Keratinocyte (primary cell): ENCODE measurements around the gene ADAMTS4. TPM values are rescaled to one million over a fixed set of nuclear protein-coding genes. Genes with fewer than 3 reads are reported as not detected.

Experiments
- DNase-seq: peaks from one replicate; pipeline ENCODE4 v3.0.0-alpha.2; 2011; ENCODE audit warnings: low read depth, missing footprints, low spot score
- FAIRE-seq: peaks from 2 replicates; lab custom pipeline; 2011; peaks lifted over from hg19 to GRCh38; lab: Jason Lieb, UNC
- H2AFZ ChIP-seq: 2 replicates; pipeline ENCODE4 v1.6.0; 2012; ENCODE audit warnings: low read length, control low read depth, inconsistent platforms; ENCODE audit not compliant: control insufficient read depth
- H3K27ac ChIP-seq: 2 replicates; pipeline ENCODE4 v1.5.1; 2011; ENCODE audit warnings: low read length; ENCODE audit not compliant: control insufficient read depth, insufficient read depth
- H3K27me3 ChIP-seq: 3 replicates; pipeline ENCODE4 v1.6.0; 2011; ENCODE audit warnings: low read length; ENCODE audit not compliant: control insufficient read depth, insufficient read depth; ENCODE audit errors: extremely low read depth
- H3K36me3 ChIP-seq, 2 experiments: 2 replicates in 1 of 2; 3 replicates in 1 of 2; pipeline ENCODE4 v1.5.1; 2011; ENCODE audit warnings: low read length in 2 of 2, mild to moderate bottlenecking in 1 of 2; ENCODE audit not compliant: control insufficient read depth in 2 of 2, insufficient read depth in 2 of 2; ENCODE audit errors: extremely low read depth in 1 of 2
- H3K4me1 ChIP-seq: 3 replicates; pipeline ENCODE4 v1.5.1; 2011; ENCODE audit warnings: low read length; ENCODE audit not compliant: control insufficient read depth, insufficient read depth; ENCODE audit errors: extremely low read depth
- H3K4me2 ChIP-seq: 3 replicates; pipeline ENCODE4 v1.6.0; 2011; ENCODE audit warnings: low read depth, low read length; ENCODE audit not compliant: control insufficient read depth, insufficient read depth; ENCODE audit errors: extremely low read depth
- H3K4me3 ChIP-seq, 3 experiments: fragments of 200-600 bp in 1 of 3; sonication (generic) in 1 of 3; 2 replicates in 2 of 3; 3 replicates in 1 of 3; pipeline ENCODE4 v1.5.1; 2011 to 2016; ENCODE audit warnings: low read length in 3 of 3, mild to moderate bottlenecking in 3 of 3, control low read depth in 2 of 3, inconsistent platforms in 1 of 3, low read depth in 1 of 3, mixed read lengths in 1 of 3, mixed run types in 1 of 3, moderate library complexity in 1 of 3; ENCODE audit not compliant: control insufficient read depth in 2 of 3, insufficient read depth in 2 of 3; ENCODE audit errors: extremely low read depth in 1 of 3
- H3K79me2 ChIP-seq: 2 replicates; pipeline ENCODE4 v1.6.0; 2012; ENCODE audit warnings: low read length; ENCODE audit not compliant: control insufficient read depth, insufficient read depth
- H3K9ac ChIP-seq: 3 replicates; pipeline ENCODE4 v1.6.0; 2011; ENCODE audit warnings: low read length; ENCODE audit not compliant: control insufficient read depth, insufficient read depth; ENCODE audit errors: extremely low read depth
- H3K9me1 ChIP-seq: 3 replicates; pipeline ENCODE4 v1.6.0; 2011; ENCODE audit warnings: low read length; ENCODE audit not compliant: control insufficient read depth, insufficient read depth; ENCODE audit errors: extremely low read depth
- H3K9me3 ChIP-seq: 2 replicates; pipeline ENCODE4 v1.5.1; 2012; ENCODE audit warnings: low read depth, low read length; ENCODE audit not compliant: control insufficient read depth
- H4K20me1 ChIP-seq: 3 replicates; pipeline ENCODE4 v1.6.0; 2011; ENCODE audit warnings: low read length; ENCODE audit not compliant: control insufficient read depth, insufficient read depth; ENCODE audit errors: extremely low read depth
- CTCF ChIP-seq, 3 experiments: IDR thresholded peaks in 1 of 3; conservative IDR thresholded peaks in 1 of 3; optimal IDR thresholded peaks in 1 of 3; 2 replicates in 2 of 3; 3 replicates in 1 of 3; pipeline versions ENCODE3 to v1.5.1; 2011; ENCODE audit warnings: low read length in 3 of 3, mild to moderate bottlenecking in 3 of 3, moderate library complexity in 2 of 3, control low read depth in 1 of 3, inconsistent platforms in 1 of 3; ENCODE audit not compliant: insufficient read depth in 2 of 3; ENCODE audit errors: extremely low read depth in 1 of 3
- EZH2 ChIP-seq: IDR thresholded peaks from one replicate; pipeline ENCODE4 v1.6.1; 2012; ENCODE audit warnings: inconsistent platforms, mild to moderate bottlenecking, low read length, moderate library complexity
- dilution Hi-C: fragments of 300-500 bp; cut with MboI; formaldehyde crosslinking; loops from one replicate; pipeline ENCODE4 v1.7.0; 2020; ENCODE audit warnings: low sequenced_read_pairs; ENCODE audit not compliant: extremely low pct_ligation_motif_present
- polyA plus RNA-seq, 5 experiments: library from polyadenylated mRNA; depleted of rRNA in 3 of 5; stranded (reverse) in 3 of 5; stranded (forward) in 1 of 5; unstranded in 1 of 5; fragments of >200 nt; gene quantifications; 1 replicate in 1 of 5; 2 replicates in 3 of 5; 3 replicates in 1 of 5; pipeline versions ENCODE4 v1.2.1 to v1.2.3, GENCODE V29; 2011 to 2012; ENCODE audit warnings: missing spikeins in 2 of 5, low read depth in 1 of 5, low replicate concordance in 1 of 5

Gene ADAMTS4
- polyA plus RNA-seq, 1 donor (not counting 4 experiments of a cell fraction or from before 2014, with no cell fraction given), result 0.35 TPM

GRCh38 chr1:161177112-161177935, 21.5 kb downstream of the ADAMTS4 start, which contains the start of gene B4GALT3:
Gene B4GALT3 (minus strand): TSS chr1:161177507. CDS start chr1:161176060, 1,447 bp downstream.
- no peak for DNase-seq
- H3K4me1 ChIP-seq, result peaks cover 20% of the 10 kb centered on the region

GRCh38 chr1:161176468-161177111, 22.3 kb downstream of the ADAMTS4 start:
- peak overlapping the region; percentile 92 for H3K27ac ChIP-seq
- dilution Hi-C loops, result no loop called here
- H2AFZ ChIP-seq, result peak overlapping the region; percentile 100

More at GRCh38 chr1:161177112-161177935, 21.5 kb downstream of the ADAMTS4 start, which contains the start of gene B4GALT3:
- Histone ChIP-seq H2AFZ (peak within 1 kb of the TSS; percentile 100), H3K27ac (peak within 1 kb of the TSS; percentile 92), H3K27me3 (no peaks in the 10 kb centered on the region), H3K9ac (peak within 1 kb of the TSS; percentile 95), H3K4me2 (peak within 1 kb of the TSS; percentile 99), H3K9me1 (no peaks in the 10 kb centered on the region), H3K9me3 (no peaks in the 10 kb centered on the region), H3K79me2 (peaks cover 16% of the 10 kb centered on the region), H3K4me3 (peak within 1 kb of the TSS; percentile 87 to 93 (median 93)), H3K36me3 (peaks cover 12 to 19% of the 10 kb centered on the region in 2 experiments), H4K20me1 (no peaks in the 10 kb centered on the region)
- TF ChIP-seq EZH2, result no peak
- TF ChIP-seq CTCF (optimal IDR thresholded peaks at IDR 0.05 in 1 of 3, IDR thresholded peaks at IDR 0.05 in 1 of 3, conservative IDR thresholded peaks at IDR 0.05 in 1 of 3; ENCODE audit: extremely low read depth in 1 of 3, insufficient read depth in 2 of 3, low read length in 3 of 3), result peak in 1 of 3 experiments; percentile 17
- no peak for FAIRE-seq
- dilution Hi-C loops, result no loop called here

More at GRCh38 chr1:161176468-161177111, 22.3 kb downstream of the ADAMTS4 start:
- Histone ChIP-seq H3K4me2 (peak overlapping the region; percentile 99), H3K4me1 (peaks cover 13% of the 10 kb centered on the region), H3K9ac (peak overlapping the region; percentile 95), H3K36me3 (peaks cover 16 to 23% of the 10 kb centered on the region in 2 experiments), H3K4me3 (peak overlapping the region; percentile 87 to 93 (median 93)), H3K27me3 (no peaks in the 10 kb centered on the region), H3K79me2 (peaks cover 16% of the 10 kb centered on the region), H3K9me3 (no peaks in the 10 kb centered on the region), H3K9me1 (no peaks in the 10 kb centered on the region), H4K20me1 (no peaks in the 10 kb centered on the region)
- TF ChIP-seq CTCF (optimal IDR thresholded peaks at IDR 0.05 in 1 of 3, IDR thresholded peaks at IDR 0.05 in 1 of 3, conservative IDR thresholded peaks at IDR 0.05 in 1 of 3; ENCODE audit: extremely low read depth in 1 of 3, insufficient read depth in 2 of 3, low read length in 3 of 3) (no peak), EZH2 (no peak)
- FAIRE-seq (no peak), DNase-seq (no peak)
